ENCODE measurements around the gene DCAF7.
A peak's percentile ranks its signal among the peaks of the same experiment; 100 is the strongest.

DCAF7 gene

DNA sequence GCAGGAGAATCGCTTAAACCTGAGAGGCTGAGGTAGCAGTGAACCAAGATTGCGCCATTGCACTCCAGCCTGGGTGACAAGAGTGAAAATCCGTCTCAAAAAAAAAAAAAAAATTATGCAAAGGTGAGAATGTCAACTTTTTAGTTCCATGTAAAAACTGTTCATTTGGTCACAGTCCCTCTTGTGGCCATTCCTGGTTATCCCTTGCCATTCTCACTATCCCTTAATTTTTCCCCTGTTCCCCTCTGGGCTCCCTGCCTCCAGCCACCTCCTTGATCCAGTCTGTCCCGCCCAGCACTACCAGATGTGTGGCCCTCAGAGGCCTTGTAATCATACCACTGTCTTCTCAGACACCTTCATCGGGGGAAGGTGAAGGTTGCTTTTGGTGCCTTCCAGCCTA, 23.4 kb downstream of the DCAF7 start:
- no peak overlapping the region for H3K4me3 ChIP-seq (ENCODE audit: low read depth, low read length)
- no peak for DNase-seq (ENCODE audit: low read depth)

GRCh38 chr17:63578027-63578768, 27.9 kb downstream of the DCAF7 start:
- no peak for DNase-seq (ENCODE audit: low read depth)
- no peak overlapping the region for H3K4me3 ChIP-seq (ENCODE audit: low read depth, low read length)

GRCh38 chr17:63578769-63579111, 28.5 kb downstream of the DCAF7 start:
- DNase-seq (ENCODE audit: low read depth): no peak

GRCh38 chr17:63579633-63580032, 29.4 kb downstream of the DCAF7 start:
- no peak overlapping the region for H3K4me3 ChIP-seq (ENCODE audit: low read depth, low read length)
- no peak for DNase-seq (ENCODE audit: low read depth)

More at GRCh38 chr17:63578769-63579111, 28.5 kb downstream of the DCAF7 start:
- no peak overlapping the region for H3K4me3 ChIP-seq (ENCODE audit: low read depth, low read length)

- no peak overlapping the region for H3K4me3 ChIP-seq (ENCODE audit: low read depth, low read length)
- DNase-seq (ENCODE audit: low read depth): no peak
These were observed 37.5 kb downstream of the DCAF7 start for GRCh38 chr17:63587770-63588169.

GRCh38 chr17:63588797-63589196, 38.5 kb downstream of the DCAF7 start:
- no peak for DNase-seq (ENCODE audit: low read depth)
- H3K4me3 ChIP-seq (ENCODE audit: low read depth, low read length): no peak overlapping the region

DNA sequence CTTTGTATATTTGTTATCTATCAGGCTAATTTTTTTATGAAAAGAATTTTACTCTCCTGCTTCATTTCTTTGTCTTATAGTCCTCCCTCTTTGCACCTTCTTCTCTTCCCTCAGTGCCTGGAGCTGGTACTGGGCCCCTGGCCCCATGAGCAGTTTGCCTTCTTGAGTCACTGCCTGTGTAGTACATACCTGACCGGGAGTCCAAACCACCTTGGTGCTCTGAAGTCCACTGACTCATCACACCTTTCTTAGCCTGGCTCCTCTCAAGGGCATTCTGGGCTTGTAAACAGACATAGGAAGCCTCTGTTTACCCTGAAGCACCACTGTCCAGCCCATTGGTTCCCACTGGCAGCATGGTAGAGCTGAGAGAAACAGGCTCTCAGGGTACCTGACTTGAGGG, 39.4 kb downstream of the DCAF7 start:
- DNase-seq (ENCODE audit: low read depth): no peak
- H3K4me3 ChIP-seq (ENCODE audit: low read depth, low read length): no peak overlapping the region

- DNase-seq (ENCODE audit: low read depth): no peak
- no peak overlapping the region for H3K4me3 ChIP-seq (ENCODE audit: low read depth, low read length)
These were observed 42.5 kb downstream of the DCAF7 start for GRCh38 chr17:63592797-63593196.

GRCh38 chr17:63595132-63595531, 44.9 kb downstream of the DCAF7 start:
- DNase-seq (ENCODE audit: low read depth): no peak
- no peak overlapping the region for H3K4me3 ChIP-seq (ENCODE audit: low read depth, low read length)

DNA sequence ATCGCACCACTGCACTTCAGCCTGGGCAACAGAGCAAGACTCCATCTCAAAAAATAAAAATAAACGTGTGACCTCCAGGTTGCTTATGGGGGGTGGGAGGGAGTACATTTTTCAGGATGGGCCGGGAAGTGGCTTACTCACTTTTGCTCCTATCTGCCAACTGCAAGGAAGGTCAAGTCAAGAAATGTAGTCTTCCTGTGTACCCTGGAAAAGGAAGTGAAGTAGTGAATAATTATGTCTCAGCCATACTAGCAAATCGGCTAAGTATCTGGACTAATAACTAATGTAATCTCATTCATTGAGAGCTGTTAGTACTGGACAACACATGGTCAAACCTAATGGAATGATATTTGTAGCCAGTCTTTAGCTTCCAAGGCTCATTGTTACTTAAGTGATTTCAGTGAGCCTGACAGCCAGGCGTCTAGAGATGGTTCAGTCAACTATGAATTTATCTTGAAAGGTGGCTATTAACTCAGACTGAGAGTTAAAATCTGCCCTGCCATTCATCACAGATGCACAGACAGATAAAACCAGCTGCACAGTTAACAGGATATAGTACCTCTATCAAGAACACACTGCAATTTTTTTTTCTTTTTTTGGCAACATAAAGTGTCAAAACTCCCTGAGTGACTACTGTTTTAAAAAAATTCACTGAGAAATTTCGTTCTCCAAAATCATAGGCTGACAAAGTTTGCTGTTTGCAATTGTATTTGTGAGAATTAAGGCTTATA, 46.7 kb downstream of the DCAF7 start:
- DNase-seq (ENCODE audit: low read depth): no peak
- H3K4me3 ChIP-seq (ENCODE audit: low read depth, low read length): no peak overlapping the region

DNA sequence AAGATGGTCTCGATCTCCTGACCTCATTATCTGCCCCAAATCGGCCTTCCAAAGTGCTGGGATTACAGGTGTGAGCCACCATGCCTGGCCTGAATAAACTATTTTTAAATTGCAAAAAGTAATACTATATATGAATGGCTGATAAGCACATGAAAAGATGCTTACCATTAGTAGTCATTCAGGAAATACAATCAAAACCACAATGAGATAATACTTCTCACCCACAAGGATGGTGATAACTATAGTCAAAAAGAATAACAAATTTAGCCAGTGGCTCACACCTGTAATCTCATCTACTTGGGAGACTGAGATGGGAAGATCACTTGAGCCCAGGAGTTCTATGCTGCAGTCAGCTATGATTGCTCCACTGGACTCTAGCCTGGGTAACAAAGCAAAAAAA, 48.0 kb downstream of the DCAF7 start:
- DNase-seq (ENCODE audit: low read depth): no peak
- H3K4me3 ChIP-seq (ENCODE audit: low read depth, low read length): no peak overlapping the region

DNA sequence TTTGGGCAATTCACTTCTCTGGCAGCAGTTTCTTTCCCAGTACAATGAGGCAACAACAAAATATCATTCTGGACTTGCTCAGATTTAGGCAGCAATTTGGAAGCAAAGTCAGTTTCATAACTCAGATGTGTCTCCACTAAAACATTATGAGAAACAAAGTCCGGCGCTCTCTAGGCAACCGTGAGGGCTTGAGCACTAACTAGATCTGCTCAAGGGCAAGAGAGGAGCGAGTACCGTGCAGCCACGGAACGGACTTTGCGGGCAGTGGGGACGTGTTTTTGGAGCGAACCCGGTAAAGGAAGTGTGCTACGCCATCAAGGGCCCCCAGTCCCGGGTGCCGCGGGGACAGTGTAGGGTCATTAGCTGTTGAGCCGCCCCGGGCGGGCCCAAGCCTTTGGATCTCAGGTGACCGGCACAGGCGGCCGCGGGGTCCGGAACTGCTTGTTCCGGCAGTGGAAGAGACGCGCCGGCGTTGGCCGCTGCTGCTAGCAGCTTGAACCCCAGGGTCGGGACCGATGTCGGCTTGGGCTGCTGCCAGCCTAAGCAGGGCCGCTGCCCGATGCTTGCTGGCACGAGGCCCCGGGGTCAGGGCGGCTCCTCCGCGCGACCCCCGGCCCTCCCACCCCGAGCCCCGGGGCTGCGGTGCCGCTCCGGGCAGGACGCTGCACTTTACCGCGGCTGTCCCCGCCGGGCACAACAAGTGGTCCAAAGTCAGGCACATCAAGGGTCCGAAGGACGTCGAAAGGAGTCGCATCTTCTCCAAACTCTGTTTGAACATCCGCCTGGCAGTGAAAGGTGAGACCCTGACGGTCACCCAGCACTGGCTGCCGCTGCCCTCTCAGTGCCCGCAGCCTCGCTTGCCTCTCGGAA, 50.5 kb downstream of the DCAF7 start, which contains the start of gene TACO1:
Gene TACO1, plus strand, starts transcription at position 327 of the 870 bp plus-strand sequence. Its CDS starts 189 bp downstream, at position 516.
- peak within 1 kb of the TSS; percentile 88 for H3K4me3 ChIP-seq (ENCODE audit: low read depth, low read length)
- peak; percentile 45 for DNase-seq (ENCODE audit: low read depth)

- DNase-seq (ENCODE audit: low read depth): no peak
- peak overlapping the region; percentile 88 for H3K4me3 ChIP-seq (ENCODE audit: low read depth, low read length)
These were observed 51.4 kb downstream of the DCAF7 start for GRCh38 chr17:63601439-63602371.

- DNase-seq (ENCODE audit: low read depth): no peak
- H3K4me3 ChIP-seq (ENCODE audit: low read depth, low read length): no peak overlapping the region
These were observed 59.7 kb downstream of the DCAF7 start for GRCh38 chr17:63609816-63610573.

DNA sequence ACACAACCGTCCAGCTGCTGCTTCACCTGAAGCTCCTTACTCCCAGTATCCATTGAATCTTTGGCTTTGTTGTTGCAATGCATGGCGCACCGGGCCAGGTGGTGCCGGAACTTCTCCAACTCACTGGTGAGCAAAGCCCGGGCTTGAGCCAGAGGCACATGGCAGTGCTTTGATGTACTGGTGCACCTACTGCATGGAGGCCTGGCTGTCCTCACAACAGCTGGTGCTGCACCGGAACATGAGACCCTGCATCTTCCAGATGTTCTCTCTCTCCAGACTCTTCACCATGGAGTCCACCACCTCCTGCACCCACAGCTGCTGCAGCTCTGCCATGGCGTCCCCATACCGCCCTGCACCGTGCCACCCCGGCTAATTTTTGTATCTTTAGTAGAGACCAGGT, 60.6 kb downstream of the DCAF7 start:
- no peak for DNase-seq (ENCODE audit: low read depth)
- no peak overlapping the region for H3K4me3 ChIP-seq (ENCODE audit: low read depth, low read length)

DNA sequence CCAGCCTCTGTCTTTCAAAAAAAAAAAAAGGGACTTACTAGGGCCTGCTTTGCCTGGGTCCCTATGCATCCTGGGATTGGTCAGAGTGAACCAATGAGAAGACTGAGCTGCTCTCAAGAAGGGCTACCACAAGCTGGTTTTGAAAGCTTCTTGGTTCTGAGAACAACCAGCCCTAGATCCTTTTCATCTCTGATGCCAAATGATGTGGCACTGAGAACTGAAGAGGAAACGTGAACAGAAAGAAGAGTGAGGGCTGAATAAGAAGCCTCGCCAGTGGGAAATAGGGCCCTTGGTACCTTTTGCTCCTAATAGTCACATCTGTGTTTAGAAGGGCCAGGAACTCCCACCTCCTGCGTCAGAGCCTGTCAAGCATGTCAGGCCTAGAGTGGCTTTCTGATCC, 61.1 kb downstream of the DCAF7 start:
- DNase-seq (ENCODE audit: low read depth): no peak
- H3K4me3 ChIP-seq (ENCODE audit: low read depth, low read length): no peak overlapping the region

DNA sequence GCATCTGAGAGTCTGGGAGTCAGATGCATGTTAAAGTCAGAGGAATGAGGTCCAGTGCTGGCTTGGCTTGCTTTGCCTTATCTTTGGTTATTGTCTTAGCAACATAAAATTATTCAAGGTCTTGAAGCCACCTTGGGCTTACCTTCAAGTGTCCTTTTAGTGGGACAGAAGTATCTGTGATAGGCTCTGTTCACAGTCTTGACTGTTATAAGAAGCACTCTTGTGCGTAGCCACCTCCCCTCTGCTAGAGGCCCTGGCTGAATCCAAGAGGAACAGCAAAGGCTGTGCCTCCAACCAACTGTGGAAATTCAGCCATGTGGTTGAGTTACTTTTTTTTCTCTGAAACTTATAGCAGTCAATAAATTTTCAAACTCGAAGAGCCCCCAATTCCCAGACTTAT, 63.4 kb downstream of the DCAF7 start:
- DNase-seq (ENCODE audit: low read depth): no peak
- no peak overlapping the region for H3K4me3 ChIP-seq (ENCODE audit: low read depth, low read length)

DNA sequence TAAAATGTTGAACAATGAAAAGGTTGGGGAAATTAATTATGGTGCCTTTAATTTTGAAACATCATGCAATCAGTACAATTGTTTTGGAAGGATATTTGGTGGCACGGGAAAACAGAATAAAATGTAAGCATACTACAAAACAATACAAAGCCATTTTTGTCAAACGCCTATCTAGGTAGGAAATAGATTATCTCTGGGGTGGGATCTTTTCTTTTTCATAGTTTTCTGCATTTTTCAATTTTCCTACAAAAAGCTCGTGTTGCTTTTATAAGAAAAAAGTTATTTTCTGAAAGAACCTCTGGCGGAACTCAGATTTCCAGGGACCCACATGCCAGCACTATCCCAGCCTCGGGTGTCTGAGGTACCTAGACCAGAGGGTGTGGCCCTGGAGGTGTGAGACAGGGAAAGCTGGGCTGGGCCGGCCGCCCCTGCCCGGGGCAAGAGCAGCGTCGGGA, 71.0 kb downstream of the DCAF7 start:
- H3K4me3 ChIP-seq (ENCODE audit: low read depth, low read length): peak overlapping the region; percentile 68
- no peak for DNase-seq (ENCODE audit: low read depth)

Measured in skeletal muscle cell (primary cell).